DMS114 treated with DMSO at 0.1 percent for 48 hours (cell line): ENCODE measurements around the gene HPSE2.

ENCODE experiments used
- DNase-seq: peaks from one replicate; lab custom pipeline; 2025; ENCODE audit not compliant: unreplicated experiment; lab: John Stamatoyannopoulos, UW

The HPSE2 gene

GRCh38 chr10:98418665-98419468, 816.8 kb downstream of the HPSE2 start:
- DNase-seq = no peak

GRCh38 chr10:98417973-98418664, 817.5 kb downstream of the HPSE2 start:
- no peak for DNase-seq

DNA sequence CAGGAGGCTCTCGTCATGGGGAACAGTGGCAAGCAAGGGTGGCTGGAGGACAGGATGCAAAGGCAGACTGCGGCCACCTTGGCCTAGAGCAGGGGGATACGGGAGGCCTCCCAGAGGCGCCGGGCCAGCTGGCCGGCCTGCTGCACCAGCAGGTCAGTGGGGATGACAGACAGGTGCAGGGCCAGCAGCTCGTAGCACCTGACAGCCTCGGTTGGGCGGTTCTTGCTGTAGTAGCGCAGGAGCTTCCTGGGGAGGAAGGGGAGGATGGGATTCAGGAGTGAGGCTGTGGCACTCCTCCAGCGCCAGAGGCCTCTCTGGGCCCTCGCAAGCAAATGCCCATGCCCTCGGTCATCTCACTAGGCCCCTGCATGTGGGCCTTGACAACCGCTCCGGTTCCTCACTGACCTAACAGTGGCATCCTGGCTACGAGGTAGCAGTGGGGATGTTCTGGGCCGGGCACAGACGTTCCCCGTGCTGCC, 818.1 kb downstream of the HPSE2 start:
- no peak for DNase-seq

GRCh38 chr10:98416606-98417388, 818.9 kb downstream of the HPSE2 start:
- no peak for DNase-seq

DNA sequence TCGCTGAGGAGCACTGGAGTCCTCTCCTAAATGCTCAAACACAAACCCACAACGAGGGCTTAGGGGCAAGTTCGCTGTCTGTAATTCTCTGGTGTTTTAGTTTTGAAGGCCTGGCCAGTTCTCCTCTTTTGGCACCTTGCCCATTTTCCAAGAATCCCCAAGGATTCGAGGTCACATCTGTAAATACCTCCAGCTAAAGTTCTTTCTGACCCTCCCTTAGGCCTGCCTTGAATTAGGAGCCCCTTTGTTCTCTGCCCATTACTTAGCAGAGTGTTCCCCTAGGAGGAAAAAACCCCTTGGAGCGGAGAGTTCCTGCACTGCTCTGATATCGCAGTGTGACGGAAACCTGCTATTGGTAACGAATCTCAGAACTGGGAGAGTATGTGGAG, 819.9 kb downstream of the HPSE2 start:
- no peak for DNase-seq

DNA sequence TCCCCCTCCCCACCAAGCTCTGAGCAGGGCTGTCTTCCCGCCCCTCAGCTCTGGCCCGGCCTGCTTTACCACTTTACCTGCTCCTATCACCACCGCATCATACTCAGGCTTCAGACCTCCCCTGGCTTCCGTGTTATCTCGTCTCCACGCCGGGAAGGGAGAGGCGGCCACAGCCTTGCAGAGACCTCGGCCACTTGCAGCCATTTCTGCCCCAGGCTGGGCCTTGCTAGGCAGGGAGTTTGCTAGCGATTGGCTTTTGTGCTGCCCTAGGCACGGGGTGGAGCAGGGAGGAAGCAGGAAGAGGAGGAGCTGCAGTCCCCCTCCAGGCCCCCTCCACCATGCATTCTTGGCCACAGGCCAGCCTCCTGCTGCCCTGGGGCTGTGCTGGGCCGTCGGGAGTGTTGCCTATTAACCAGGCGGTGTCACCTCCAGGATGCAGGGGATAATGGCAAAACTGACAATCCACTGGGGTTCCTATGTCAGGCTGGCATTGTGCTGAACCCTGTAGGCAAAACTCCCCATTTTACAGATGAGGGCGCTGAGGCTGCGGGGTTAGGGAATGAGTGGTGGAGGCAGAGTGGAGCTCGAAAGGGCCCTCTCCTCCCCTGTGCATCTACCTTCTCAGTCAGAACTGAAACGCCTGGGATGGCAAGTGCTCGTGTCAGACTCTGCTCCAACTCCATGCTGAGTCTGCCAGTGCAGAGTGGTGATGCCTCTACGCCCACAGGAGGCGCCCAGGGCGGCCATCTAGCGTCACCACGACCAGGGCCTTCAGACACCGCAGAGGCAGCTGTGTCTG, 820.5 kb downstream of the HPSE2 start, which contains the start of gene PYROXD2:
Gene PYROXD2 (minus strand): TSS at position 251 of the 799 bp plus-strand sequence. CDS start 47 bp downstream, at position 204.
- no peak for DNase-seq

GRCh38 chr10:98414578-98414931, 821.1 kb downstream of the HPSE2 start:
- no peak for DNase-seq

DNA sequence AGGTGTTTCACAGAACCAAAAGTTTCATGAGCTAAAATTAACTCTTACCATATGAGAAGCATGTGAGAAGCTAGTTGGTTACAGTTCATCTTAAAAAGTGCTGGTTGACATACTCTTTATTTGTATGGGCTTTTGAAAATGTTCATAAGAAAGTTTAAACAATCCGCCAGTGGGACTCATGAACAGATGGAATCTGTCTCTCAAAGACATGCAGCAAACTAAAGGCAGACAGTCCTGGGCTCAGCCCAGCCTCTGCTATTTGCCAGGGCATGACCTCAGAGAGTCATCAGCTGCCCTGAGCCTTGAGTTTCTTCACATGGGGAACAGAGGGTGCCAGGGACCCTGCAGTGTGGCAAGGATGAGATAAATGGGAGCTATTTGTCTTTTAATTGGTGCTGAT, 823.9 kb downstream of the HPSE2 start:
- DNase-seq = no peak

DNA sequence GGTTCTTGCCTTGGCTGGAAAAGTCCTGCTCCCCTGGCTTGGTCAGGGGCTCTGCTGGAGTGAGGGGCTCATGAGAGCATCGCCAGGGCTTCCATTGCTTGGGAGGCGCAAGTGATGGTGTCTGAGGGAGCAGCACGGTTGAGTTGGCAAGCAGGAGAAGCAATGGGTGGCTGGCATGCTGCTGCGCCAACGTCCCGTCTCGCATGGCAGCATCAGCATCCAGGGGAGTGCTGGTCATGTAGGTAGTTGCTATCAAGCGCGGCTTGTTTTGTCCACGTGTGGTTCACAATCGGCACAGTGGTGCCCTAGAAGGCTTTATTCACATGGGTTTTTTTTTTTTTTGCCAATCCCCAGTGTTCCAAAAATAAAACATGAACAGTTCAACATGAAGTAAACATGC, 824.5 kb downstream of the HPSE2 start:
- no peak for DNase-seq

DNA sequence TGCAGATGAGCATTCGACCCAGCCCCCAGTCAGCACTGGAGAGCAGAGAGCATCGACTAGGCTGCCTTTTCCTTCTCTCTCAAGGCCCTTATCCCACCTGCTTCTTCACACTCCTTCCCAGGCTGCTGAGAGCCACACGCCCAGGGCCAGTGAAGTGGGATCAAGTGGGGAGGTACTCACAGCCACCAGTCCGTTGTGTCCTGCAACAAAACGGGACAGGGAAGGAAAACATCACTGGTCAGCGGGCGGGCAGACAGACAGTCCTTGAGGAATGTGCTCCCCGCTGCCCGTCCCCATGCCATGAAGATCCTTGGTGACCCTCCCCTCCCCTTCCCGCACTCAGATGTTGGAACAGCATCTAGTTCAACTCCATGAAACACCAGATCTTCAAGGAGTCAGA, 824.9 kb downstream of the HPSE2 start:
- no peak for DNase-seq

GRCh38 chr10:98410135-98410743, 825.4 kb downstream of the HPSE2 start:
- DNase-seq = no peak

GRCh38 chr10:98408799-98409198, 826.9 kb downstream of the HPSE2 start:
- DNase-seq = no peak

DNA sequence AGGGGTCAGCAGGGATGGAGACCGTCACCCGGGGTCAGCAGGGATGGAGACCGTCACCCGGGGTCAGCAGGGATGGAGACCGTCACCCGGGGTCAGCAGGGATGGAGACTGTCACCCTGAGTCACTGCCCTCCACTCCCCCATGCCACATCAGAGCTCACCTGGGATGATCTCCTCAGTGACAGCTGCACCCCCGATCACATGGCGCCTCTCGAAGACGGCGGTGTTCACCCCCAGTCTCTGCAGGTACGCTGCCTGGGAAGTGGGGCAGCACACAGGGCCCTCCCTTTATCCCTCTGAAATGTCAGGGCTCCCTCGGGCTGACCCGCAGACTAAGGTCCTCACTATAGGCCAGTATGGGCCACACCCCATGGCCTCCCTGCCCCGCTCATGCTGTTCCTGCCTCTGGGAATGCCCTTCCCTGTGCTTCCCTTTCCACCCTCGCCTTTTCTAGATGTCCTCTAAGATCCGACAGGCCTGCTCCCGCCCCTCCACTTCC, 827.9 kb downstream of the HPSE2 start:
- no peak for DNase-seq
